HG03460 (cell line): Measurements from ENCODE around the gene ADSS2.

Source experiments
- ATAC-seq: cut with Tn5 transposase; IDR thresholded peaks from one replicate; pipeline ENCODE4 v1.9.1; 2021; ENCODE audit not compliant: unreplicated experiment

Gene ADSS2

GRCh38 chr1:244447024-244447423 lies 4.7 kb downstream of the ADSS2 start:
- no peak for ATAC-seq

- ATAC-seq = no peak
Observed at GRCh38 chr1:244445320-244446181, 6.2 kb downstream of the ADSS2 start.

- no peak for ATAC-seq
Observed at GRCh38 chr1:244444854-244445253, 6.9 kb downstream of the ADSS2 start.

- ATAC-seq = no peak
Observed at GRCh38 chr1:244442850-244443249, 8.9 kb downstream of the ADSS2 start.

GRCh38 chr1:244439391-244440032 lies 12.2 kb downstream of the ADSS2 start:
- no peak for ATAC-seq

- ATAC-seq = no peak
Observed at GRCh38 chr1:244437086-244437468, 14.6 kb downstream of the ADSS2 start.

- ATAC-seq = no peak
Observed at GRCh38 chr1:244436336-244437085, 15.2 kb downstream of the ADSS2 start.

GRCh38 chr1:244435562-244436205 lies 16.0 kb downstream of the ADSS2 start:
- no peak for ATAC-seq

- no peak for ATAC-seq
Observed at GRCh38 chr1:244431166-244431565, 20.5 kb downstream of the ADSS2 start.

GRCh38 chr1:244429818-244430217 lies 21.9 kb downstream of the ADSS2 start:
- ATAC-seq = no peak

- no peak for ATAC-seq
Observed at GRCh38 chr1:244427647-244428046, 24.1 kb downstream of the ADSS2 start.

GRCh38 chr1:244424649-244425334 lies 26.9 kb downstream of the ADSS2 start:
- no peak for ATAC-seq

GRCh38 chr1:244422174-244422573 lies 29.5 kb downstream of the ADSS2 start:
- no peak for ATAC-seq

GRCh38 chr1:244419024-244419423 lies 32.7 kb downstream of the ADSS2 start:
- no peak for ATAC-seq

GRCh38 chr1:244414543-244414942 lies 37.2 kb downstream of the ADSS2 start:
- ATAC-seq = no peak

- no peak for ATAC-seq
Observed at GRCh38 chr1:244413736-244414135, 38.0 kb downstream of the ADSS2 start.

GRCh38 chr1:244412176-244412575 lies 39.5 kb downstream of the ADSS2 start:
- ATAC-seq = no peak

- peak; percentile 90 for ATAC-seq
Observed at GRCh38 chr1:244409701-244410100, 42.0 kb downstream of the ADSS2 start.

- peak; percentile 71 for ATAC-seq
Observed at GRCh38 chr1:244406337-244406736, 45.4 kb downstream of the ADSS2 start.

GRCh38 chr1:244405856-244406255 lies 45.9 kb downstream of the ADSS2 start:
- ATAC-seq = no peak

- no peak for ATAC-seq
Observed at GRCh38 chr1:244403431-244403830, 48.3 kb downstream of the ADSS2 start.
